ENCODE results near the gene PWWP2B. TPM values are rescaled to one million over a fixed set of nuclear protein-coding genes. Genes with fewer than 3 reads are reported as not detected.

The PWWP2B gene
- total RNA-seq, 1 donor from 2014 or later: 24.2 TPM

DNA sequence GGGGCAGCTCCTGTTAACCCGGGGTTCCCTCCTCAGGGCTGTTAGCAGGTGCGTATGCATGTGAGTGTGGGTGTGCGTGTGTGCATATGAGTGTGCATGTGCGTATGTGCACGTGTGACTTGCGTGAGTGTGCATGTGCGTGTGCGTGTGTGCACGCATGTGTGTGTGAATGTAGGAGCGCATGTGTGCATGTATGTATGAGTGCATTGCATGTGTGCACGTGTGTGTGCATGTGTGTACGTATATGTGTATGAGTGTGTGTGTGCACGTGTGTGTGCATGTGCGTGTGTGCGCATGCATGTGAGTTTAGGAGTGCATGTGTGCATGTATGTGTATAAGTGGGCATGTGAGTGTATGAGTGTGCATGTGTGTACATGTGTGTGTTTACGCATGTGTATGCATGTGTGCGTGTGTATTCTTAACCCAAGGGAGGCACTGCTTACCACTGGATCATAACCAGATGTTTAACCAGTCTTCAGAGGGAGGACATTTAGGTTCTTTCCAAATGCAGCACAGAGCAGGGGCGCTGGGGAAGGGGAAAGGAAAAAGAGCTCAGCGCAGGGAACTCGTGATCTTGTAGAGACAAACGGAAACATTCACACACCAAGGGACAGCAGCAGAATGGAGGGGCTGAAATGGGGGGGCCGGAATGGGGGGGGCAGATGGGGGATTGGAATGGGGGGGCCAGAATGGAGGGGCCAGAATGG is 45.0 kb downstream of the PWWP2B start:
- DNase-seq (ENCODE audit: low spot score in 2 of 2, unreplicated experiment in 2 of 2): no peak
- TF ChIP-seq, protein P1, sequence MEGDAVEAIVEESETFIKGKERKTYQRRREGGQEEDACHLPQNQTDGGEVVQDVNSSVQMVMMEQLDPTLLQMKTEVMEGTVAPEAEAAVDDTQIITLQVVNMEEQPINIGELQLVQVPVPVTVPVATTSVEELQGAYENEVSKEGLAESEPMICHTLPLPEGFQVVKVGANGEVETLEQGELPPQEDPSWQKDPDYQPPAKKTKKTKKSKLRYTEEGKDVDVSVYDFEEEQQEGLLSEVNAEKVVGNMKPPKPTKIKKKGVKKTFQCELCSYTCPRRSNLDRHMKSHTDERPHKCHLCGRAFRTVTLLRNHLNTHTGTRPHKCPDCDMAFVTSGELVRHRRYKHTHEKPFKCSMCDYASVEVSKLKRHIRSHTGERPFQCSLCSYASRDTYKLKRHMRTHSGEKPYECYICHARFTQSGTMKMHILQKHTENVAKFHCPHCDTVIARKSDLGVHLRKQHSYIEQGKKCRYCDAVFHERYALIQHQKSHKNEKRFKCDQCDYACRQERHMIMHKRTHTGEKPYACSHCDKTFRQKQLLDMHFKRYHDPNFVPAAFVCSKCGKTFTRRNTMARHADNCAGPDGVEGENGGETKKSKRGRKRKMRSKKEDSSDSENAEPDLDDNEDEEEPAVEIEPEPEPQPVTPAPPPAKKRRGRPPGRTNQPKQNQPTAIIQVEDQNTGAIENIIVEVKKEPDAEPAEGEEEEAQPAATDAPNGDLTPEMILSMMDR (IDR thresholded peaks at IDR 0.05; ENCODE audit: unreplicated experiment): no peak
- no peaks in the 10 kb centered on the region for H3K27me3 Mint-ChIP-seq (ENCODE audit: low read depth)
- no peaks in the 10 kb centered on the region for H3K36me3 Mint-ChIP-seq
- peaks cover 29% of the 10 kb centered on the region for H3K4me1 Mint-ChIP-seq
- no peak overlapping the region for H3K4me3 Mint-ChIP-seq
- H3K27ac Mint-ChIP-seq: peak overlapping the region; percentile 35
- H3K9me3 Mint-ChIP-seq: no peaks in the 10 kb centered on the region

DNA sequence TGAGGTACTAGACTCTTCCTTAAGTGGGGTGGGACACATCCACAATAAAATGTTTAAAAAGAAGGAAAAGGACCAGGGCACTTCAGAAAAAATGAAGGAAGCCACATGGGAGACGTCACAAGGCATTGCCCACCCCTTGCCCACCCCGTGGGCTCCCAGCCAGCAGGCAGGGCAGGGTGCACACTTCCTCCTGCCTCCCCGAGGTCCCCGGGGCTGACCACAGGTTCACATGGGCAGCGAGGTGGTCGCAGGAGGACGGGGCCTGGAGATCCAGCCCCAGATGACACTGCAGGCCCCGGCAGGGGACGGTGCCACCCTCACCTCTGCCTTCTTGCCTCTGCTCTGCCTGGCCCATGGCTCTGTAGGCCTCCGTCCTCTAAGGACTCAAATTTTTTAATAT is 45.6 kb downstream of the PWWP2B start:
- no peaks in the 10 kb centered on the region for H3K9me3 Mint-ChIP-seq
- H3K36me3 Mint-ChIP-seq: no peaks in the 10 kb centered on the region
- DNase-seq (ENCODE audit: low spot score in 2 of 2, unreplicated experiment in 2 of 2): no peak
- H3K27me3 Mint-ChIP-seq (ENCODE audit: low read depth): no peaks in the 10 kb centered on the region
- no peak overlapping the region for H3K4me3 Mint-ChIP-seq
- peaks cover 32% of the 10 kb centered on the region for H3K4me1 Mint-ChIP-seq
- TF ChIP-seq, protein P1 (IDR thresholded peaks at IDR 0.05; ENCODE audit: unreplicated experiment): no peak
- no peak overlapping the region for H3K27ac Mint-ChIP-seq

DNA sequence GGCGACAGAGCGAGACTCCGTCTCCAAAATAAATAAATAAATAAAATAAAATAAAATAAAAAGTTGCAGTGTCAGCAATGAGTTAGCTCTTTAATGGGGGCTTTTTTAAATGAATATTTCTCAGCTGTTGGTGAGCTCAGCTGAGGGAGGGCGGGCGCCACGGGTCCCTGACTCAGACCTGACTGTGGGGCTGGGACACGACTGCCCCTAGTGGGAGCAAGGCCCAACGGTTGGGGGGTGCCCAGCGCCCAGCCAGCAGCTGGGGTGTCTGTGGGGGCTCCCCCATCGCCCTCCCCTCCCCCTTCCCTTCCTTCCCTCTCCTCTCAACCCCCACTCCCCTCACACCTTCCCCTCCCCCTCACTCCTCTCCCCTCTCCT is 46.6 kb downstream of the PWWP2B start:
- Mint-ChIP-seq H3K27ac (no peak overlapping the region), H3K36me3 (no peaks in the 10 kb centered on the region), H3K4me3 (no peak overlapping the region), H3K27me3 (ENCODE audit: low read depth) (no peaks in the 10 kb centered on the region), H3K9me3 (no peaks in the 10 kb centered on the region), H3K4me1 (peaks cover 38% of the 10 kb centered on the region)
- TF ChIP-seq, protein P1 (IDR thresholded peaks at IDR 0.05; ENCODE audit: unreplicated experiment): no peak
- DNase-seq (ENCODE audit: low spot score in 2 of 2, unreplicated experiment in 2 of 2): no peak

DNA sequence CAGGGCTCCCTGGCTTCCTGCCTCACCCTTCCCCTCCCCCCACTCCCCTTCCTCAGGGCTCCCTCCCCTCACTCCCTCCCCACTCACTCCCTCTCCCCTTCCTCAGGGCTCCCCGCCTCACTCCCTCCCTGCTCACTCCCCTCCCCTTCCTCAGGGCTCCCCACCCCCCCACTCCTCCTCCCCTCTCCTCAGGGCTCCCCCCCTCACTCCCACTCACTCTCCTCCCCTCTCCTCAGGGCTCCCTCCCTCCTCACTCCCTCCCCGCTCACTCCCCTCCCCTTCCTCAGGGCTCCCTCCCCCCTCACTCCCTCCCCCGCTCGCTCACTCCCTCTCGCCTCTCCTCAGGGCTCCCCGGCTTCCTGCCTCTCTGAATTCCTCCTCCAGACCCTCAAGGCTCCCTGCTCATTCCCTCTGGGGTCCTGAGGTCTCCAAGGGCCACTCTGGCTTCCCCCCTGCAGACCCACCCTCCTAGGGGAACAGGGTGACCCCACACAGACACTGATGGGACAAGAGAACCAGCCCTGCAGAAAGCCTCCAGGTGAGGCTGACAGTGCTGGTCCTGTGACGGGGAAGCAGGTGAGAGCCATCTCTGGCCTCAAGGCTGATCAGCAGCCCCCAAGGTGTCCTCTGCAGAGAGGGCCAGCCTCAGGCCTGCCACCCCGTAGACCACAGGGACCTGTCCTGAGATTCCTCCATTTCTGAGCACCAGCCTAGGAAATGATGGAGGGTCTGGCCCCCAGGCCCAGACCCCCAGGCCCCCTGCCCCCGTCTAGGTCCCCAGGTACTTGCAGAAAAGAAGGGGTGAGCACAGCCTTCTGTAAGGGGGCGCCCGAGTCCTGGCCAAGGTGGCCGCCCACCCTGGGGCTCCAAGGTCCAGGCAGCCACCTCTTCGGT is 47.2 kb downstream of the PWWP2B start:
- Mint-ChIP-seq H3K4me3 (no peak overlapping the region), H3K27ac (peak overlapping the region; percentile 73), H3K36me3 (no peaks in the 10 kb centered on the region)

DNA sequence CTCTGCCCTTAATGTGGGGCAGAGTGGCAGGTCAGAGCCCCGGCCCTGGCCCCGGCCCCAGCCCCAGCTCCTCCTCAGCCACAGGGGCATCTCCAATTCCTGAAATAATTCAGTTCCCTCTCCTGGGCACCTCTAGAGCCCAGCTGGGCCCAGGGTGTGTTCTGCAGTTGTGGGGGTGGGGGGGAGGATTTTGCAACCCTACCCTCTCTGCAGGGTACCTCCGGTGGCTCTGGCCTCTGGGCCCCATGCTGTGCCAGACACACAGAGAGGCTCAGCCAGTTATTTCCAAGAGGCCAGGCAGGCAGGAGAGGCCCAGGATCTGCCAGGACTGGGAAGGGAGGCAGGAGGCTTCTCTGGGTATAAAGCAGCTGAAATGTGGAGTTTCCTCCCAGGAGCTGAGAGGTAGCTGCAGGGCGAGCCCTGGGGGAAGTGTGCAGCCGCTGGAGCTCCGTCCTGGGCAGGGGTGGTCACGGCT is 47.9 kb downstream of the PWWP2B start:
- H3K4me3 Mint-ChIP-seq: no peak overlapping the region
- H3K27ac Mint-ChIP-seq: peak overlapping the region; percentile 71
- DNase-seq (ENCODE audit: low spot score in 2 of 2, unreplicated experiment in 2 of 2): no peak
- H3K27me3 Mint-ChIP-seq (ENCODE audit: low read depth): no peaks in the 10 kb centered on the region
- H3K9me3 Mint-ChIP-seq: no peaks in the 10 kb centered on the region
- no peaks in the 10 kb centered on the region for H3K36me3 Mint-ChIP-seq
- H3K4me1 Mint-ChIP-seq: peaks cover 32% of the 10 kb centered on the region
- TF ChIP-seq, protein P1 (IDR thresholded peaks at IDR 0.05; ENCODE audit: unreplicated experiment): no peak

More for the DNA sequence above, 47.2 kb downstream of the PWWP2B start:
- no peak for DNase-seq (ENCODE audit: low spot score in 2 of 2, unreplicated experiment in 2 of 2)
- TF ChIP-seq, protein P1 (IDR thresholded peaks at IDR 0.05; ENCODE audit: unreplicated experiment): no peak
- H3K4me1 Mint-ChIP-seq: peaks cover 34% of the 10 kb centered on the region
- no peaks in the 10 kb centered on the region for H3K27me3 Mint-ChIP-seq (ENCODE audit: low read depth)
- H3K9me3 Mint-ChIP-seq: no peaks in the 10 kb centered on the region
